Smooth muscle cell (in vitro differentiated cells): ENCODE data around the gene NCAM1. TPM values are rescaled to one million over a fixed set of nuclear protein-coding genes. Genes with fewer than 3 reads are reported as not detected.
A peak's percentile ranks its signal among the peaks of the same experiment; 100 is the strongest.
"Not testable (repeated sequence)": the region's sequence is repeated elsewhere in the genome, so short reads cannot be mapped to it uniquely, and the experiment has no call there.

Source experiments
- DNase-seq: peaks from one replicate; lab custom pipeline; 2025; ENCODE audit not compliant: unreplicated experiment; lab: John Stamatoyannopoulos, UW
- H2AFZ ChIP-seq: fragments of 200-600 bp; sonication (generic); 2 replicates; pipeline ENCODE4 v1.6.0; 2016; ENCODE audit warnings: antibody characterized with exemption, low read depth, mild to moderate bottlenecking
- H3F3A ChIP-seq: fragments of 200-600 bp; sonication (generic); 2 replicates; pipeline ENCODE4 v1.6.0; 2017; ENCODE audit warnings: antibody characterized with exemption, low read depth
- H3K27ac ChIP-seq: fragments of 200-600 bp; sonication (generic); 2 replicates; pipeline ENCODE4 v1.5.1; 2016; ENCODE audit warnings: low read depth, mild to moderate bottlenecking
- H3K27me3 ChIP-seq: fragments of 200-600 bp; sonication (generic); 2 replicates; pipeline ENCODE4 v1.6.1; 2016; ENCODE audit warnings: low read depth, mild to moderate bottlenecking
- H3K36me3 ChIP-seq: fragments of 200-600 bp; sonication (generic); 2 replicates; pipeline ENCODE4 v1.5.1; 2016; ENCODE audit warnings: low read depth
- H3K4me1 ChIP-seq: fragments of 200-600 bp; sonication (generic); 2 replicates; pipeline ENCODE4 v1.5.1; 2016; ENCODE audit warnings: low read depth
- H3K4me2 ChIP-seq: fragments of 200-600 bp; sonication (generic); 2 replicates; pipeline ENCODE4 v1.6.0; 2016; ENCODE audit warnings: mild to moderate bottlenecking
- H3K4me3 ChIP-seq: fragments of 200-600 bp; sonication (generic); 2 replicates; pipeline ENCODE4 v1.5.1; 2016; ENCODE audit warnings: mild to moderate bottlenecking
- H3K79me2 ChIP-seq: fragments of 200-600 bp; sonication (generic); 2 replicates; pipeline ENCODE4 v1.6.0; 2016; ENCODE audit warnings: low read depth, mild to moderate bottlenecking
- H3K9ac ChIP-seq: fragments of 200-600 bp; sonication (generic); 2 replicates; pipeline ENCODE4 v1.6.0; 2016; ENCODE audit warnings: low read depth
- H3K9me3 ChIP-seq: fragments of 200-600 bp; sonication (generic); replicated peaks from 2 replicates; pipeline ENCODE4 v1.5.1; 2016; ENCODE audit warnings: low read depth
- H4K20me1 ChIP-seq: fragments of 200-600 bp; sonication (generic); 2 replicates; pipeline ENCODE4 v1.6.0; 2016; ENCODE audit warnings: low read depth
- CTCF ChIP-seq: fragments of 200-600 bp; sonication (generic); IDR thresholded peaks from 2 replicates; pipeline ENCODE4 v1.5.1; 2017; ENCODE audit warnings: borderline replicate concordance, mild to moderate bottlenecking, antibody characterized with exemption; ENCODE audit not compliant: insufficient read depth, poor library complexity, severe bottlenecking
- WGBS: methylation state at CpG from one replicate; pipeline ENCODE4 v1.1.7; 2016; ENCODE audit warnings: low lambda C conversion rate; 5-methylcytosine and 5-hydroxymethylcytosine counted together
- polyA plus RNA-seq: library from polyadenylated mRNA; unstranded; fragments of >200 nt; fragmentation: Nextera tagmentation; extraction: Ambion mirVana; gene quantifications from 2 replicates; pipeline ENCODE4 v1.2.1, GENCODE V29; 2016
- total RNA-seq: library from RNA; depleted of rRNA; stranded (reverse); fragments of >200 nt; gene quantifications from 2 replicates; pipeline ENCODE4 v1.2.3, GENCODE V29; 2014

Gene NCAM1
- total RNA-seq = 11.7 and 12.0 TPM in 2 replicates
- 8.1 and 10.6 TPM in 2 replicates for polyA plus RNA-seq

GRCh38 chr11:112961146-112961668, at the start of gene NCAM1:
Gene NCAM1, plus strand, starts transcription at chr11:112961420.
- H3K79me2 ChIP-seq = no peaks in the 10 kb centered on the region
- no peaks in the 10 kb centered on the region for H3K36me3 ChIP-seq
- no peaks in the 10 kb centered on the region for H3K9me3 ChIP-seq
- under 1% methylated on average over 28 of the region's 28 CpGs for WGBS
- H3K4me1 ChIP-seq = peaks cover 6% of the 10 kb centered on the region
- peak within 1 kb of the TSS; percentile 67 for H3K4me3 ChIP-seq
- peak within 1 kb of the TSS; percentile 89 for H2AFZ ChIP-seq
- TF ChIP-seq CTCF = no peak
- H3K27ac ChIP-seq = no peak within 1 kb of the TSS
- H3K4me2 ChIP-seq = peak within 1 kb of the TSS; percentile 89
- DNase-seq = no peak
- no peak within 1 kb of the TSS for H3K9ac ChIP-seq
- H4K20me1 ChIP-seq = no peaks in the 10 kb centered on the region
- H3F3A ChIP-seq = peaks cover 4% of the 10 kb centered on the region
- H3K27me3 ChIP-seq = no peaks in the 10 kb centered on the region

GRCh38 chr11:112922606-112923005, 38.6 kb upstream of the NCAM1 start:
- 58% methylated on average over 2 of the region's 2 CpGs for WGBS

GRCh38 chr11:112924836-112925235, 36.4 kb upstream of the NCAM1 start:
- not testable (repeated sequence) for H3K4me1 ChIP-seq, H3K36me3 ChIP-seq, DNase-seq, H3K4me2 ChIP-seq, H3K4me3 ChIP-seq, H3F3A ChIP-seq, H3K9ac ChIP-seq, H4K20me1 ChIP-seq, H3K27ac ChIP-seq, H2AFZ ChIP-seq, H3K9me3 ChIP-seq, H3K79me2 ChIP-seq
- H3K27me3 ChIP-seq = peaks cover 12% of the 10 kb centered on the region
- WGBS = 75% methylated on average over 6 of the region's 6 CpGs

More at GRCh38 chr11:112922606-112923005, 38.6 kb upstream of the NCAM1 start:
- Histone ChIP-seq H3K27ac (no peak overlapping the region), H3K9ac (no peak overlapping the region), H3F3A (no peaks in the 10 kb centered on the region), H4K20me1 (no peaks in the 10 kb centered on the region), H3K9me3 (no peaks in the 10 kb centered on the region), H3K4me3 (no peak overlapping the region), H3K4me2 (no peak overlapping the region), H3K36me3 (no peaks in the 10 kb centered on the region), H3K27me3 (peaks cover 12% of the 10 kb centered on the region), H2AFZ (no peak overlapping the region), H3K4me1 (peaks cover 10% of the 10 kb centered on the region), H3K79me2 (no peaks in the 10 kb centered on the region)
- no peak for TF ChIP-seq CTCF
- DNase-seq = no peak

- no peak for TF ChIP-seq CTCF
- Histone ChIP-seq H3K4me2 (no peak overlapping the region), H3K27me3 (peaks cover 12% of the 10 kb centered on the region), H3K79me2 (no peaks in the 10 kb centered on the region), H3K36me3 (no peaks in the 10 kb centered on the region), H3K4me1 (peaks cover 10% of the 10 kb centered on the region), H3F3A (no peaks in the 10 kb centered on the region), H2AFZ (no peak overlapping the region), H3K9ac (no peak overlapping the region), H4K20me1 (no peaks in the 10 kb centered on the region), H3K4me3 (no peak overlapping the region), H3K27ac (no peak overlapping the region), H3K9me3 (no peaks in the 10 kb centered on the region)
- DNase-seq = no peak
- WGBS = 71% methylated on average over 10 of the region's 10 CpGs
Measured at GRCh38 chr11:112925516-112926310, 35.5 kb upstream of the NCAM1 start.
